Left hindlimb (tissue), 1 donor: Measurements from ENCODE around the gene HHLA2.
A peak's percentile ranks its signal among the peaks of the same experiment; 100 is the strongest.

Experiments used
- DNase-seq: peaks from one replicate; pipeline ENCODE4 v3.0.0-alpha.2; 2018

The HHLA2 gene

GRCh38 chr3:108394563-108394962, 98.2 kb downstream of the HHLA2 start:
- DNase-seq = no peak

GRCh38 chr3:108396336-108396735, 100.0 kb downstream of the HHLA2 start:
- DNase-seq = no peak

GRCh38 chr3:108398510-108398909, 102.2 kb downstream of the HHLA2 start:
- no peak for DNase-seq

- DNase-seq = no peak
Observed at GRCh38 chr3:108401836-108402235, 105.5 kb downstream of the HHLA2 start.

DNA sequence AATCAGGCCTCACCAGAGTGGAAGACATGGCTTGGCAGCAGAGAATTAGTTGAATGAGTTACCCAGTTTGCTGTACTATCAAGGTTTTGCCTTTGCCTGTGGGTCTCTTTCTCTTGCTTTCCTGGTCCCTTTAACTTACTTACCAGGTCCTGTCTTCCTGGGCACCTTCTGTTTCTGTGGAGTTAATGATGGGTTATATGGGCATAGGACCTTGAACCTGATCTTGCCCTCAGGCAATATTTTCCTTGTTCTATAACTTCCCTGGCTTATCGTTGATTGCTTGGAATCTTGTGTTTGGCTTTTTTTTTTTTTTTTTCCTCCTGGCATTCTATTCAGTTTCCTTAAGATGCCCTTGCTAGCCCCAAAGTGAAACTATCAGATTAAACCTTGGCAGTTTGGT, 106.8 kb downstream of the HHLA2 start:
- DNase-seq = no peak

GRCh38 chr3:108403686-108404345, 107.5 kb downstream of the HHLA2 start:
- no peak for DNase-seq

- no peak for DNase-seq
Observed at GRCh38 chr3:108404368-108404767, 108.0 kb downstream of the HHLA2 start.

- no peak for DNase-seq
Observed at GRCh38 chr3:108406063-108406660, 109.8 kb downstream of the HHLA2 start.

- DNase-seq = no peak
Observed at GRCh38 chr3:108406661-108407206, 110.4 kb downstream of the HHLA2 start.

- DNase-seq = no peak
Observed at GRCh38 chr3:108407886-108408285, 111.5 kb downstream of the HHLA2 start.

DNA sequence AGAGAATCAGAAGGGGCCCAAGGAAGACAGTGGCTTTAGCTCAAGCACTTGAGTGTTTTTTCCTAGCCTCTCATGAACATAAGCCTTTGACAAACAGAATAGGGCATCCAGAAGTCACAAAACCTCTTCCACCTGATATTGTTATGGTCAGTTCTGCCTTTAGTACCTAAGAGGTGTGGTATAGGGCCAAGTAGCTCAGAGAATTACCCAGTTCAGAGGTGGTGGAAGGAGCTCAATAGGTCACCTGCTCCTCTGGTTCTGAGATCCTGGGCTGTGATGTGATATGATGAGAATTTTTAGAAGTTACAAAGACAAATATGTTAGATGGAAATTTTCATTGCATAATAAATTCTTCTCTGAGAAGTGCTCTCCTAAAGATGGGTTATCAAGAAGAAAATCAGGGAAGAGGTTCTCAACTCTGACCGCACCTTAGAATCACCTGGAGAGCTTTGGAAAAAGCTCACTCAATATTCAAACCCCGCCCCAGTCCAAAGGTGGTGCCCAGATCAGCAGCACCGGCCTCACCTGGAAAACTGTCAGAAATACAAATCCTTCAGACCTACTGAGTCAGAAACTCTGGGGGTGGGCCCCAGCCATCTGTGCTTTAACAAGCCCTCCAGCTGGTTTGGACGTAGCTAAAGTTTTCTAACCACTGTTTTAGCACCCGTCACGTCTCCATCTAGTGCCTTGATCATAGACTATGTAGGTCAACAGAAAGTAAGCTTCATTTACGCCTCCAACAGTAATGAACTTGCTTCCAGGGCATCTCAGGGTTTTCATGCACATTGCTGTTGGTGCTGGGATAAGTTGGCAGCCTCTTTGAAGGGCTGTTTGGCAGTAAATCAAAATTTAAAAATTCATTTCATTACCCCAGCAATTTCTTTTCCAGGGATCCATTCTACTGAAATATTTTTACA, 112.8 kb downstream of the HHLA2 start:
- no peak for DNase-seq

- no peak for DNase-seq
Observed at GRCh38 chr3:108409800-108410178, 113.4 kb downstream of the HHLA2 start.

GRCh38 chr3:108410531-108410984, 114.2 kb downstream of the HHLA2 start:
- DNase-seq = no peak

GRCh38 chr3:108412121-108412750, 115.9 kb downstream of the HHLA2 start:
- no peak for DNase-seq

GRCh38 chr3:108414007-108414406, 117.7 kb downstream of the HHLA2 start:
- DNase-seq = no peak

DNA sequence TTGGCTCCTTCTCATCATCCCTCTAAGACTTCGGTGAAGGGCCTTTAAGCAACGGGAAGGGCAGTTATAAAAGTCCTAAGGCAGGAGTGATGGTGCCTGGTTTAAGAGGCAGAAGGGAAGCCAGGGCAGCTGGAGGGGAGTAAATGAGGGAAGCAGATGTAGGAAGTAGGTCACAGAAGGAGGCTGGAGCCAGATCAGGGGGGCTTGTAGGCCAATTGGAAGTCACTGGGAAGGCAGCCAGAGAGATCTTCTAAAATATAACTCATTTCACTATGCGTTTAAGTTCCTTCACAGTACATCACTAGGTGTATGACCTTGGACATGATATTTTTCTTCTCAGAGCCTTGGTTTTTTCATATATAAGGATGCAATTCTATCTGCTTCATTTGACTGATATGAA, 119.3 kb downstream of the HHLA2 start:
- DNase-seq = peak; percentile 59

GRCh38 chr3:108416111-108416869, 119.9 kb downstream of the HHLA2 start:
- DNase-seq = no peak

DNA sequence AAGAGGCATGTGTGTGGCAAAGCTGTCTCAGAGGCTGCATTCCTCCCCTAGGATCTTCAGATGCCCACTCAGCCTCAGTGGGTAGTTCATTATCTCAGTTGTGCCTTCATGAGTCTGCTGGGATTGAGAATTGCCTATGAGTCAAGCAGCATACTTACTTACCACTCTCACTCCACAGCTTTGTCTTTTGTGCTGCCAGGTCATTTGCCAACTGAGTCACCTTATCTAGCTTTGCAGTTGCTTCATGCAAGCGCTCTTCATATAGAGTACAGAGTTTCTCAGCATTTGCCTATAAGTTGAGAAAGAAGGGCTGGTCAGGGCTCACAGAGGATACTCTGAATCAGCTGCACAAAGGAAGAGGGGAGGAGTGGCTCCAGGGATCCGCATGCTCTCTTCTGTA, 124.6 kb downstream of the HHLA2 start:
- DNase-seq = no peak
